ENCODE measurements around the gene ZNF609.
A peak's percentile ranks its signal among the peaks of the same experiment; 100 is the strongest.

The ZNF609 gene

DNA sequence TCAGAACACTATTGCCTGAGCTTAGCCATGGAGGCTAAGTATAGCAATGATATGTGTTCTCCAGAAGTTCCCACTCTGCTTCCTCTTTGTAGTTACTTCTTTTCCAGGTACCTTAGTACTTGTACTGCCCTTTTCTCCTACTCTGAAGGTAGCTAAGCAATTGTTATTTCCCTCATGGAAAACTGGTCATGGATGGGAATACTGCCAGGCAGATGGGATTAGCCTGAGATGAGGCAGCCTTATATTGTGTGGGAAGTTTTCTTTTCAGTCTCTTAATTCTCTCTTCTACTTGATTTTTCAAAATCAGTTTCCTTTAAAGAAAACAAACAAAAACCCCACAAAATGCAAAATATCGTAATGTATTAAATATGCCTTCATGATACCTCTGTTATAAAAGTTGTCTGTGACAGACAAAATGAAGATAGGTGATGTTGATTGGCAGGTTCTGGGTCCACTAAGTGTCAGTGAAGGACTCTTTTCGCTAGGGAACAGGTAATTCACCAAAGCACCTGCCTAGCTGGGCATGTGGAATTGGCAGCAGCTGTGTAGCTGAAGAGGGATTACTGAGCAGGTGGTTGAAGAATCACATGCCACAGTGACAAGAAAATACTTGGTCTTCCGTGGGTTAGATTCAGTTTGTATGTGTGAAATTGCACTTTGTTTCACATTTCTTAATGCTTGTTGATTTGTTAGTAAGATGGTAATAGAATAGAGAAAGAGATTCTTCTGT, 4.1 kb downstream of the ZNF609 start:
- TF ChIP-seq, protein P1, sequence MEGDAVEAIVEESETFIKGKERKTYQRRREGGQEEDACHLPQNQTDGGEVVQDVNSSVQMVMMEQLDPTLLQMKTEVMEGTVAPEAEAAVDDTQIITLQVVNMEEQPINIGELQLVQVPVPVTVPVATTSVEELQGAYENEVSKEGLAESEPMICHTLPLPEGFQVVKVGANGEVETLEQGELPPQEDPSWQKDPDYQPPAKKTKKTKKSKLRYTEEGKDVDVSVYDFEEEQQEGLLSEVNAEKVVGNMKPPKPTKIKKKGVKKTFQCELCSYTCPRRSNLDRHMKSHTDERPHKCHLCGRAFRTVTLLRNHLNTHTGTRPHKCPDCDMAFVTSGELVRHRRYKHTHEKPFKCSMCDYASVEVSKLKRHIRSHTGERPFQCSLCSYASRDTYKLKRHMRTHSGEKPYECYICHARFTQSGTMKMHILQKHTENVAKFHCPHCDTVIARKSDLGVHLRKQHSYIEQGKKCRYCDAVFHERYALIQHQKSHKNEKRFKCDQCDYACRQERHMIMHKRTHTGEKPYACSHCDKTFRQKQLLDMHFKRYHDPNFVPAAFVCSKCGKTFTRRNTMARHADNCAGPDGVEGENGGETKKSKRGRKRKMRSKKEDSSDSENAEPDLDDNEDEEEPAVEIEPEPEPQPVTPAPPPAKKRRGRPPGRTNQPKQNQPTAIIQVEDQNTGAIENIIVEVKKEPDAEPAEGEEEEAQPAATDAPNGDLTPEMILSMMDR (IDR thresholded peaks at IDR 0.05; ENCODE audit: low read length, missing control alignments), result no peak
- H3K4me3 ChIP-seq (replicated peaks; ENCODE audit: low read depth, low read length), result no peak overlapping the region
- peak; percentile 42 for DNase-seq (ENCODE audit: low read depth)

DNA sequence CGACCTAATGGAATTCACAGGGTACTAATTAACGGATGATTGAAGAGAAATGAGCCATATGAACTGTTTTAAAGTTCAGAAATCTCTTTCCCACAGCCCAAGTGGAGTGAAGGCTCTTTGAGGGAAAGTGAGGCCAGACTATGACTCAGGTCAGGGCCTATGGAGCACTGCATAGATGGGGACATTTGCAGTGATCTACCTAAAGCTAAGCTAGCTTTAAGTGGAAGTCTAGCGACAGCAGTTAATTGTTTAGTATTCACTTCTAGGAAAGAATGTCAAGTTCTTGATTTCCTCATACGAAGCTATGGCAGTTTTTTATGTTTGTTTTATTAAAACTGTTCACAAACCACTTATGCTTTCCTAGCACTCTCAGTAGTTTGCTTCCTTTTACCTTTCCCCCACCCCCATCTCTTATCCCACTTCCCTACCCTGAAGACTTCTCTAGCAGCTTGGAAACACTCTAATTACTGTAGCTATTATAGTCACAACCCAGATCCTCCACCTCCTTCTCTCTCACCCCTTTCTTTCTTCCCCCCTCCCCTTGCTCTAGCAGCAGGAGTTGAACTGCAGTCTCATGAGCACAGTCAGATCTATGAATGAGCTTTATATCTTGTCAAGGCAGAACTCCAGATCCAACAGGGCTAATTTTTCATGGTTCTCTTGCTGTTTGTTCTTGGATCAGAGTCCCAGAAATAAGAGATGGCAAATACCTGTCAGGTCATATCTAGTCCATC, 6.2 kb downstream of the ZNF609 start:
- no peak overlapping the region for H3K4me3 ChIP-seq (replicated peaks; ENCODE audit: low read depth, low read length)
- TF ChIP-seq, protein P1 (IDR thresholded peaks at IDR 0.05; ENCODE audit: low read length, missing control alignments), result no peak
- no peak for DNase-seq (ENCODE audit: low read depth)

DNA sequence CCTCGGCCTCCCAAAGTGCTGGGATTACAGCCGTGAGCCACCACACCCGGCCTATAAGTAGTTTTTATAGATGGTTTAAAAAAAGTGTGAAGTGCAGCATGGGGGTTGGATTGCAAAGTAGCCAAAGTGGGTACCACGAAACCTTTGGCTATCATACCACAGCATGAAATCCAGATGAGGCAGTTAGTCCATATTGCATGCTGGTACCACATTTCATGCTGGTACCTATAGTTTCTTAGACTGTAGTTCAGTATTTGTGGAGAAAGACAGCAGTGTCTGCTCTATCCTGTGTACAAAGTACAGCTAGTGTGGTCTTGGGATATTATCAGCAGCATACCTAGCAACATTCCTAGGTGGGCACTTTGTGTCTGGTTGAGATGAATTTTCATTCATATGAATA, 11.8 kb downstream of the ZNF609 start:
- TF ChIP-seq, protein P1 (IDR thresholded peaks at IDR 0.05; ENCODE audit: low read length, missing control alignments), result no peak
- DNase-seq (ENCODE audit: low read depth), result no peak
- H3K4me3 ChIP-seq (replicated peaks; ENCODE audit: low read depth, low read length), result no peak overlapping the region

DNA sequence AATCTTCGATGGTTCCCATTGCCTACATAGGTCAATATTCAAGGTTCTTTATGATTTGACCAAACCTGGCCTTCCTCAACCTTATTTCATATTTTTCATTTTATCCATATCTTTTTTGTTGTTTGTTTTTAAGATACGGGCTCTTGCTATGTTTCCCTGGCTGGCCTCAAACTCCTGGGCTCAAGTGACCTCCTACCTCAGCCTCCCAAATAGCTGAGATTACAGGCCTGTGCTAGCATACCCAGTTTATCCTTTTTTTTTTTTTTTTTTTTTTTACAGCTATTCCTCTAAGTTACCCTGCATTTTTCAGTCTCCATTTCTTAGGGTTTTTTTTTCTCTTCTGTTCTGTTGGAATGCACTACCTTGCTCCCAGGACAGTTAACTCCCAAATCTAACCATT, 14.5 kb downstream of the ZNF609 start:
- H3K4me3 ChIP-seq (replicated peaks; ENCODE audit: low read depth, low read length), result no peak overlapping the region
- TF ChIP-seq, protein P1 (IDR thresholded peaks at IDR 0.05; ENCODE audit: low read length, missing control alignments), result no peak
- DNase-seq (ENCODE audit: low read depth), result no peak

DNA sequence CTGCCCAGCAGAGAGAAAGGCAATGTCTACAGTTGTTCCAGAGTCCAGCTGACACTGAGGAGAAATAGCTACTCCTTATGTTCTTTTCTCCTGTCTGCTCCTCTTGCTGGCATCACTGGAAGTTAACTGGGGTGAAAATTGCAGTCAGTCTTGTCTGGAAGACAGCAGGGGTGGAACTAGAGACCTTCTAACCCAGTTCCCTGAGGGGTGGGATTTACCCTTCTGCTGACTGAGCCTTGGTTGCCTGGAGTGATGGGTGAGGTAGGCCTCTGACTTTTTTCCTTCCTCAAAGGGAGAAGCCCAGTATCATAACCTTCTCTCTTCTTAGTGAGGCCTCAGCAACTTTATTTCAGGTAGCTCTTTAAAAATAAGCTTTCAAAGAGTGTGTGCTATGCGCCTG, 16.2 kb downstream of the ZNF609 start:
- H3K4me3 ChIP-seq (replicated peaks; ENCODE audit: low read depth, low read length), result no peak overlapping the region
- no peak for DNase-seq (ENCODE audit: low read depth)
- TF ChIP-seq, protein P1 (IDR thresholded peaks at IDR 0.05; ENCODE audit: low read length, missing control alignments), result no peak

DNA sequence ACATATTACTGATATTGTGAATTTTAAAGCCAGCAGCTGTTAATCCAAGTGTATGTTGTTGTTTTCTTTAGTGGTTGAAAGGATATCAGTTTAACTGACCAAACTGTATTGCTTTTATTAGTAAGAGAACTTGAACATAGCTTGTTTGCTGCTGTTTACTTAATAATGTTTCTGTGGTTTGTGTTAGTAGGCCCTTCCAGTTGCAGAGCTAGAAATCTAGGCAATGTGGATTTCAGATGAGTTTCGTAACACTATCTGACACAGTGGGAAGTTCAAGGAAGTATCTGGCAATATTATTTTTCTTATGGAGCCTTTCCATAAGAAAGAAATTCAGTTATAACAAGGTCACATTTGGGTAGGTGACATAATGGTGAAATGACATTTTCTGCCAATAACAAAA, 18.5 kb downstream of the ZNF609 start:
- peak; percentile 24 for DNase-seq (ENCODE audit: low read depth)
- H3K4me3 ChIP-seq (replicated peaks; ENCODE audit: low read depth, low read length), result no peak overlapping the region
- TF ChIP-seq, protein P1 (IDR thresholded peaks at IDR 0.05; ENCODE audit: low read length, missing control alignments), result no peak
